Type B pancreatic cell (in vitro differentiated cells): ENCODE measurements around the gene WTIP. TPM values are rescaled to one million over a fixed set of nuclear protein-coding genes. Genes with fewer than 3 reads are reported as not detected.

Experiments
- DNase-seq: peaks from one replicate; pipeline ENCODE4 v3.0.0; 2021; ENCODE audit warnings: mixed read lengths; ENCODE audit not compliant: unreplicated experiment; ENCODE audit errors: extremely low spot score
- H3K27ac Mint-ChIP-seq: 2 replicates; pipeline ENCODE4 v1.8.0; 2021; ENCODE audit warnings: mild to moderate bottlenecking, mixed read lengths
- H3K27me3 Mint-ChIP-seq: 2 replicates; pipeline ENCODE4 v1.8.0; 2021; ENCODE audit warnings: mixed read lengths
- H3K36me3 Mint-ChIP-seq: 2 replicates; pipeline ENCODE4 v1.8.0; 2021; ENCODE audit warnings: mixed read lengths
- H3K4me1 Mint-ChIP-seq: one replicate; pipeline ENCODE4 v1.8.0; 2021; ENCODE audit warnings: mixed read lengths; ENCODE audit not compliant: unreplicated experiment
- H3K4me3 Mint-ChIP-seq: 2 replicates; pipeline ENCODE4 v1.8.0; 2021; ENCODE audit warnings: mild to moderate bottlenecking, mixed read lengths
- H3K9me3 Mint-ChIP-seq: 2 replicates; pipeline ENCODE4 v1.8.0; 2021; ENCODE audit warnings: mixed read lengths
- CTCF ChIP-seq: fragments of 200-600 bp; sonication (generic); conservative IDR thresholded peaks from 2 replicates; pipeline ENCODE4 v1.5.0; 2021; ENCODE audit warnings: antibody characterized with exemption, mild to moderate bottlenecking
- total RNA-seq: library from RNA; stranded (reverse); gene quantifications from 2 replicates; pipeline ENCODE4 v1.2.1, GENCODE V29; 2021; ENCODE audit warnings: low replicate concordance

Gene WTIP
- total RNA-seq, 1 donor from 2014 or later = 23.9 TPM

DNA sequence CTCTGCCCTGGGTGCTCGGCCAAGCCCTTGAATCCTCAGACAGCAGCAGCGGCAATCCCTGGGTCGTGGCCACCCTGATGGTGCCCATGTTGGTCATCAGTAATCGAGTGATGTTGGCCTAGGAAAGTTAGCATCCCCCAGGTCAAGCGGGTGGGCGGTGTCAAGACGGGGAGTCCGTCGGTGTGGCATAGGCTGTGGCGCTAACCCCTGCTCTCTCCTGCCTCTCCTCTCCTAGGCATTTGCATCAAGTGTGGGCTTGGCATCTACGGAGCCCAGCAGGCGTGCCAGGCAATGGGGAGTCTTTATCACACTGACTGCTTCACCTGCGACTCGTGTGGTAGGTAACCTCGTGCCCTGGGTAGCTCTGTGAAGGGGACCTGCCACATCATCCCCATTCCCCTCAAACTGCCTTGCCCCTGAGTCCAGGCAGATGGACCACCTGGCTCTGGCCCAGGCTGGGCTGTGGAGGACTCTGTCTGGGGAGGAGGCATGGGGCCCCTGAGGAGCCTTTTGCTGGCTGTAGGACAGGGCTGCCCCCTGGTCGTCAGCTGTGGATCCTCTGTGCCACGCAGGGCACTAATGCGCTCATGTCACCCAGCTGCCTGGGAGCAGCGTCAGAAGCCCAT lies 8.7 kb downstream of the WTIP start:
- H3K4me3 Mint-ChIP-seq = no peak overlapping the region
- H3K27ac Mint-ChIP-seq = no peak overlapping the region

DNA sequence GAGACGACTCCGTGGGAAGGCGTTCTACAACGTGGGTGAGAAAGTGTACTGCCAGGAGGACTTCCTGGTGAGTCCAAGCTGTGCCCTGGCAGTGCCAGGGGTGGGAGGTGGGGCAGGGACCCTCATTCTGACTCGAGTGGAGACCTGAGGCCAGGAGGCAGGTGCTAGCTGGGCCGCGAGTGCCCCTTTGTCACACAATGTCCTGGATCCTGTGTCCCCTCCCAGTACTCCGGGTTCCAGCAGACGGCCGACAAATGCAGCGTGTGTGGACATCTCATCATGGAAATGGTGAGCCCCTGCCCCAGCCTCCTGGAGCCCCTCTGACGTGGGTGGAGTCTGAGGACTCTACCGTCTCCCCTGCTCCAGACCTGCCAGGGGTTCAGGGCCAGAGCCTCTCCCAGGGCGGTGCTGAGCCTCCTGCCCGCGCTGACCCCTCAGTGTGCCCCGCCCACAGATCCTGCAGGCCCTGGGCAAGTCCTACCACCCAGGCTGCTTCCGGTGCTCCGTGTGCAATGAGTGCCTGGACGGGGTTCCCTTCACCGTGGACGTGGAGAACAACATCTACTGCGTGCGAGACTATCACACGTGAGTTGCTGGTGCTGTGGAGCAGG lies 11.6 kb downstream of the WTIP start:
- Mint-ChIP-seq H3K36me3 (peaks cover 6% of the 10 kb centered on the region), H3K4me3 (no peak overlapping the region), H3K4me1 (no peaks in the 10 kb centered on the region)

More for the DNA sequence above, 8.7 kb downstream of the WTIP start:
- Mint-ChIP-seq H3K27me3 (no peaks in the 10 kb centered on the region), H3K9me3 (no peaks in the 10 kb centered on the region), H3K4me1 (peaks cover 6% of the 10 kb centered on the region), H3K36me3 (peaks cover 6% of the 10 kb centered on the region)
- DNase-seq = no peak
- TF ChIP-seq CTCF = no peak

GRCh38 chr19:34493649-34494044 lies 12.1 kb downstream of the WTIP start:
- no peaks in the 10 kb centered on the region for H3K9me3 Mint-ChIP-seq
- H3K27me3 Mint-ChIP-seq = no peaks in the 10 kb centered on the region
- H3K36me3 Mint-ChIP-seq = peaks cover 10% of the 10 kb centered on the region
- no peak overlapping the region for H3K27ac Mint-ChIP-seq
- TF ChIP-seq CTCF = no peak
- no peak for DNase-seq
- no peaks in the 10 kb centered on the region for H3K4me1 Mint-ChIP-seq
- no peak overlapping the region for H3K4me3 Mint-ChIP-seq

More for the DNA sequence above, 11.6 kb downstream of the WTIP start:
- no peak for DNase-seq
- no peak for TF ChIP-seq CTCF
- H3K27me3 Mint-ChIP-seq = no peaks in the 10 kb centered on the region
- H3K9me3 Mint-ChIP-seq = no peaks in the 10 kb centered on the region
- no peak overlapping the region for H3K27ac Mint-ChIP-seq

GRCh38 chr19:34494601-34495000 lies 13.0 kb downstream of the WTIP start:
- TF ChIP-seq CTCF = no peak
- H3K27ac Mint-ChIP-seq = no peak overlapping the region
- no peak for DNase-seq
- no peaks in the 10 kb centered on the region for H3K4me1 Mint-ChIP-seq
- no peak overlapping the region for H3K4me3 Mint-ChIP-seq
- H3K36me3 Mint-ChIP-seq = peaks cover 10% of the 10 kb centered on the region
- H3K9me3 Mint-ChIP-seq = no peaks in the 10 kb centered on the region
- H3K27me3 Mint-ChIP-seq = no peaks in the 10 kb centered on the region

- peaks cover 10% of the 10 kb centered on the region for H3K36me3 Mint-ChIP-seq
These were observed 13.9 kb downstream of the WTIP start for GRCh38 chr19:34495416-34495815.

More at GRCh38 chr19:34495416-34495815, 13.9 kb downstream of the WTIP start:
- no peaks in the 10 kb centered on the region for H3K27me3 Mint-ChIP-seq
- DNase-seq = no peak
- no peak for TF ChIP-seq CTCF
- H3K9me3 Mint-ChIP-seq = no peaks in the 10 kb centered on the region
- no peak overlapping the region for H3K27ac Mint-ChIP-seq
- no peaks in the 10 kb centered on the region for H3K4me1 Mint-ChIP-seq
- no peak overlapping the region for H3K4me3 Mint-ChIP-seq
